HG02840 (cell line): ENCODE results near the gene LENG9.
"Not testable (repeated sequence)": the region's sequence is repeated elsewhere in the genome, so short reads cannot be mapped to it uniquely, and the experiment has no call there.

ENCODE experiments used
- ATAC-seq: cut with Tn5 transposase; IDR thresholded peaks from one replicate; pipeline ENCODE4 v1.9.1; 2021; ENCODE audit warnings: mild to moderate bottlenecking, moderate library complexity, moderate number of reproducible peaks; ENCODE audit not compliant: unreplicated experiment, low FRiP score

Gene LENG9

DNA sequence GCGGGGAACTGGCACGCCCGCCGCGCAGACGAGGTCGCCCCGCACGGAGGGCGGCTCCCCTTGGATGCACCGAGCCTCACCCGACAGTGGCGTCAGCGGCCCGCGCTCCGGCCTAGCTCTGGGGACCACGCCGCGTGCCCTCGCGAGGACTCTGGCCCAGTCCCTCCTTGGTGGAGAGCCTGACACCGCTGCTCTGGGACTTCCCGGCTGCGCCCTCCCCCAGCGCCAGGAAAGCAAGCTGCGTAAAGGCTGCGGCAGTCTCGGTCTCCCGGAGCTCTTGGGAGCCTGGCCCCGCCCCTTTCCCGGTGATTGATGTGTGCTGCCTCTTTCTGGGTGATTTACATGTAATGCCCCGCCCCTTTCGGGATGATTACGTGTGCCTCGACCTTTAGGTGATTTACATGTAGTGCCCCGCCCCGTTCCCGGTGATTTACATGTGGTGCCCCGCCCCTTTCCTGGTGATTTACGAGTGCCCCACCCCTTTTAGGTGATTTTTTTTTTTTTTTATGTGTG is at the start of gene LENG9:
TSS of gene LENG9 (minus strand) at position 248 of the 513 bp plus-strand sequence. CDS start 252 bp downstream, outside the sequence.
- ATAC-seq: peak; percentile 64

DNA sequence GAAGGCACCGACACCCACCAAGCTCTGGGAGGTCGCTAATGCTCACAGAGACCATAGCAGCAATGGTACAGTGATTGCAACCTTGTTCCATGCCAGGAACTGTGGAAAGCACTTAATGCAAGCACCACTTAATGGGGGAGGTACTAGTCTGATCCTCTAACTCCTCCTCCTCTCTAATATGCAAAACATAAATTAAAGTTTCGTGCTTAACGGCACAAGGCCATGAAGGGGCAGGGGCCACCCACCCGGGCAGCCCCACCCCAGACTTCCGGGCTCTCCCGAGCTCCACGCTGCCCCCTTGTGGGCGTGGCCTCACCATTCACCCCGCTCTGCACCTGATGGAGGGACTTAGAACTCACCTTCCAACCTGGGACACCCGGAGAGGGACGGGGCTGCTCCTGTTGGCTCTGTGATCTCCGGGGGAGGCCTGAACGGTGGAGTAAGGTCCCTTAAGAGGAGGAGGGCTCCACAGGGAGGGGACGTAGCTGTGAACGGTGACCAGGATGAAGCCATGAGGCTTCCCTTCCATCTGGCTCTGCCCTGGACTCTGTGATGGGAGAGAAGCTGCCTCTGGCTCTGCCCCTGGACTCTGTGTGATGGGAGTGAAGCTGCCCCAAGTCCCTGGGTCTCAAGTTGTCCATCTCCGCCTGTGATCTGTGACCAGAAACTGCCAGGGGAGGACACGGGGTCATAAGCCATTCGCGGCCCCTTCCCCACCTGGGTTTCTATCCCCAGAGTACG is 45.8 kb upstream of the LENG9 start:
- ATAC-seq: not testable (repeated sequence)

DNA sequence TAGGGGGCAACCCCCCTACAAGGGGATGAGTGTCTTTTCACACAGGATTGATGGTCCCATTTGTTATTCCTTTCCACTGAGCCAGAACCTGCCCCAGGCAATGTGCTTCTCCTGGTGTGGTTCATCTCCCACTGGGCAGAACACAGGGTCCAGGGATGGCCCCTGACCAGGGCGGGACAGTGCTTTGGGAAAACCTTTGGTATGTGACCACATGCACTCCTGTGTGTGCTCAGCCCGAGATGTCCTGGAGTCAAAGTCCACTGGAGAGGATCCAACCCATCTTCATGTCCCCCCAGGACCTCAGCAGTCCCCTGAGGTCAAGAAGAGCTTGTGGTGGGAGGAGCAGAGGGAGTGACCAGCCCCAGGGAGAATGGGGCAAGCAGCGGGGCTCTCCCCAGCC is 44.9 kb upstream of the LENG9 start:
- not testable (repeated sequence) for ATAC-seq

DNA sequence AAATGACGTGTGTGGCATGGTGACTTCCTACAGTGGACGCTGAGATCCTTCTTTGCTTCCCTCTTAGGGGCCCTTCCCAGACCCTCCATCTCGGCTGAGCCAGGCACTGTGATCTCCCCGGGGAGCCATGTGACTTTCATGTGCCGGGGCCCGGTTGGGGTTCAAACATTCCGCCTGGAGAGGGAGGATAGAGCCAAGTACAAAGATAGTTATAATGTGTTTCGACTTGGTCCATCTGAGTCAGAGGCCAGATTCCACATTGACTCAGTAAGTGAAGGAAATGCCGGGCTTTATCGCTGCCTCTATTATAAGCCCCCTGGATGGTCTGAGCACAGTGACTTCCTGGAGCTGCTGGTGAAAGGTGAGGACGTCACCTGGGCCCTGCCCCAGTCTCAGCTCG is 44.2 kb upstream of the LENG9 start:
- no peak for ATAC-seq

DNA sequence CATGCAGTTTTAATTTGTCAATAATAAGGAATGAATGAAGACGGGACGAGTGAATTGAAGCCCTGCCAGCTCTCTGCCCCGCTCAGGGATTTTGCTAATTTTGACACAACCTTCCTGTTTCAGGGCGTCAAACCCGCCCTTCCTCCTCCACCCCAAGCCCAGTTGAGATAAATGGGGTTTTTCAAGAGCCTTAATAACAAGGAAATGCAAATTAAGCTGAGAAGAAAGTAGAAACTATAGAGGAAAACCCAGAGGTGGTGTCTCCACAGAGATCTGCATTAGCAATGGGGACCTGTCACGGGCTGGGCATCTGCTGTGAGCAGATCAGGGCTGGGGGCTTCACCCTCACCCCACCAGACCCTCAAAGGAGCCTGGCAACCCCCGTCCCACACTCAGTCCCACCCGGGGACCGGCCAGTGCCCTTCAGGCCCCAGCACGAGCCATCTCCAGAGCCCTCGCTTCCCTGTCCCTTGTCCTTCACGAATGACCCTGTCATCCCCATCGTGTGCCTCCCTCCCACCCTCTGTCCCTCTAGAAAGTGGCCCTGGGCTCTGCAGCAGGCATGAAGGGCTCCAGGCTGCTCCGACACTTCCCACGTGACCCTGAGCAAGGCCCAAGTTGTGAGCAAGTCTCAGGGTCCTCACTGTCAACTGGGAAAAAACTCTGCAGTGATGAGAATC is 43.6 kb upstream of the LENG9 start:
- ATAC-seq: not testable (repeated sequence)

DNA sequence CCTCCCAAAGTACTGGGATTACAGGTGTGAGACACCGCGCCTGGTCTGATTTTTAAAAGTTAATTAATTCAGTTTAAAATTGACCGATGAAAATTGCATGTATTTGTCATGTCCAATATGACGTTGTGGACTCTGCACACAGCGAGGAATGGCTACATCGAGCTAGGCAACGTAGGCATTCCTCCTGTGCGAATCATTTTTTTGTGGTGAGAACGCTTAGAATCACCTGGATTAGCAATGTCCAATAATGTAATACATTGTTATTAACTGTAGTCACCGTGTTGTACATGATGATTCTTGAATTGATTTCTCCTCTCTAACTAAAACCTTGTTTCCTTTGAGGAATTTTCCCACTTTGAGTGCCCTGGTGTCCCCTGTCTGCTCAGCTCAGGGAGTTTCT is 42.5 kb upstream of the LENG9 start:
- ATAC-seq: no peak

DNA sequence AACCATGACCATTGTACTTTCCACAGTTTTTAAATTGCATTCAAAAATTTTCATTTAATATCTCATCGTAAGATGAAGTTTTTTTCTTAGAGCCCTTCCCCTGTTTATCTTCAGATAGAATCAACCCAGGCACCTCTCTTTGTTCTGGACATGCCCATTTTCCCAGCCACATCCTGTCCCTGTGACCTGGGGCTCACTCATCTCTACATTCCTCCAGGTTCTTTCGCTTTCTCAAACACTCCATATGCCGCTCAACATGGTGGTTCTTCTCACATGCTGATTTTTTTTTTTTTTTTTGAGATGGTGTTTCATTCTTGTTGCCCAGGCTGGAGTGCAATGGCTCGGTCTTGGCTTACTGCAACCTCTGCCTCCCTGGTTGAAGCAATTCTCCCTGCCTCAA is 42.0 kb upstream of the LENG9 start:
- not testable (repeated sequence) for ATAC-seq

DNA sequence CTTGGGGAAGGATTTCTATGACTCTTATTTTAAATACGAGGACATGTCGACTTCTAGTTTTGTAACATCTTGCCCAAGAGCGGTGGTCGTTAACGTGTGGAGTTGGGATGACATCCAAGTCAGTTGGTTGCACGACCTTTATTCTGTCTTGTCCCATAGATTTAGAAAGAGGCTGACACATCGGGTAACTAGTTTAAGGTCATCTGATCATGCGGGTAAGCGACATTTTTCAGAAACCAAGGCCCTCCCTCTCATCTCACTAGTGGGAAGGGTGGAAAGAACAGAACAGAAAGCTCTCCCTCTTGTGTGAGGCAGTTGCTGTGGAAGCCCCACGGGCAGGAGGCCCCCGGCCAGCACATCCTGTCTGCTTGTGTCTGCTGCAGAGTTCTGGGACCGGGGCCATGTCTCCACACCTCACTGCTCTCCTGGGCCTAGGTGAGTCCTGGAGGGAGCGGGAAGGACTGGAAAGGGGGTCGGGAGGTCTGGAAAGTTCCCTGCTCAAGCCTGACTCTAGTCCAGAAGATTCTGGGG is 39.0 kb upstream of the LENG9 start, which contains the start of gene LAIR2:
TSS of gene LAIR2 (plus strand) at position 314 of the 531 bp plus-strand sequence. CDS start at position 402, 88 bp downstream.
- no peak for ATAC-seq

DNA sequence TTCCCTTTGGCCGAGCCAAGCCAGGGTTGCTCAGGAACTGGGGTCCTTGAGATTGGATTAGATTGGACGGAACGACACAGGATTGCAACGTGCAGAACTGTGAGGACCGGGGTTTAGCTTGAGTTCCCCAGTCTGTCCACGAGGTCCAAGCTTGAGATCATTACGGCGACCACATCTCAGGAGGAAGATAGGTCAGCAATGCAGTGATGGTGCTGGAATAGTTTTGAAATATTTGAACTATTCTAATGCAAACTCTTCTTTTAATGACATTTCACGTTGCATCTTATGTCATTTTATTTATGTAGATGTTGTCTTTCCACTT is 34.8 kb upstream of the LENG9 start:
- not testable (repeated sequence) for ATAC-seq

DNA sequence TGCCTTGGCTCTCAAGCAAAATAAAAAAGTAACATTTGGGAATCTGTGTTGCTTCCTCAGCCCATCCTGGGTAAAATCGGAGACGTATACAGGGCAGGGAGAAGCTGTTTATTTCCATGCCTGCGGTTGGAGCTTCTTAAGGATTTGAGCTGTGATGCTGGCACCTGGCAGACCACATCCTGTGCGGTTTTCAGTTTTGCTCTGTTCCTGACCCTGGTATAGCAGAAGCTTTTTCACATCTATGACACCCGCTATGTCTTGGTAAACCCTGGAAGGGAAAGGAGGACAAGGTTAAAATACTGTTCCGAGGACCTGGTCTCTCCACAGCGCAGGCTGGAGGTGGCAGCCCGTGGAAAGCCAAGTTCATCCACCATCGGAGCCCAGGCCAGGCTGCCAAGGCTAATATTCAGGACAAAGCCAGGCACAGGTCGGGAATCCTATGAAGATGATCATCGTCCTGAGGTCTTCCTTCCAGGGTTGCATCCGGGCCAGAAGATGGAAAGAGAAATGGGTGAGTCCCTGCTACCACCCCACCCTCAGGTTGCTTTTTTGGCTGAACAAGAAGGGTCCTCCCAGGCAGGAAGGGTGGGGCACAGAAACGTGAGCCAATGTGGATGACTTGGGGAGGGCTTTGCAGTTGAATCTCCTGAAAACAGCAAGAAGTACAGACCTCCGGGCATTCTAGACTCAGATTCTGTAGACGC is 34.3 kb upstream of the LENG9 start:
- not testable (repeated sequence) for ATAC-seq

DNA sequence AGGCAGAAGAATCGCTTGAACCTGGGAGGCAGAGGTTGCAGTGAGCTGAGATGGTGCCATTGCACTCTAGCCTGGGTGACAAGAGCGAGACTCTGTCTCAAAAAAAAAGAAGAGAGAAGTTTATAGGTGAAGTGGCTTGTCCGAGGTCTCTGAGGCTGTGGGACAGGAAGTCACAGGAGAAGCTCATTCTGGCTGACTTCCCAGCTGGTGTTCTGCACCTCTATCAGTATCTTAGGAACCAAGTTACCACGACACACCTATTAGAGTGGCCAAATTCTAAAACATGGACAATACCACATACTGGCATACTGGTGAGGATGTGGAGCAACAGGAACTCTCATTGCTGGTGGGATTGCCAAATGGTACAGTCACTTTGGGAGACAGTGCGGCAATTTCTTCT is 31.7 kb upstream of the LENG9 start:
- not testable (repeated sequence) for ATAC-seq

DNA sequence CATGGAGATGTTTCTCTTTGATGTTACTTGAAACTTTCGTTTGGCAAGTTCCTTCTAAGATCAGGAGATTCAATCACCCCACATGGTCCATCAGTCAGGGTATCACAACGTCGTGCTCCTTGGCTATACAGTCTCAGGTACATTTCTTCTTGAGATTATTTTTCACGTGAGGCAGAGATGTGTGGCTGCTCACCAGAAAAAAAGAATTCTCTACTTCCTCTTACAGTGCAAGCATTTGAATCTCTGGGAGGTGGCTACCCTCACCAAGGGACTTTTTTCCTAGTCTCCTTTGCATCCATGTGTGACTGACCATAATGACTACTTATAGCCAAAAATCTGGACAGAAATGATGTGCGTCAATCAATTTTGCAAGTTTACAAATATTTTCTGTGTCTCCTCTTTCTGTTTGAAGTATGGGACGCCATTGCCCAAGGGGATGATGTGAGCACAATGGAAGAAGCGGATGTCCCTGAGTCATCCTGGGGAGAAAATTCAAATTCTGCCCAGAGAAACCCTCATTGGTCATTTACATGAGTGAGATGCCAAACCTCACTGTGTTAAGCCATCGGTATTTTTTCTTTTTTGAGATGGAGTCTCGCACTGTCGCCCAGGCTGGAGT is 30.5 kb upstream of the LENG9 start:
- ATAC-seq: no peak

DNA sequence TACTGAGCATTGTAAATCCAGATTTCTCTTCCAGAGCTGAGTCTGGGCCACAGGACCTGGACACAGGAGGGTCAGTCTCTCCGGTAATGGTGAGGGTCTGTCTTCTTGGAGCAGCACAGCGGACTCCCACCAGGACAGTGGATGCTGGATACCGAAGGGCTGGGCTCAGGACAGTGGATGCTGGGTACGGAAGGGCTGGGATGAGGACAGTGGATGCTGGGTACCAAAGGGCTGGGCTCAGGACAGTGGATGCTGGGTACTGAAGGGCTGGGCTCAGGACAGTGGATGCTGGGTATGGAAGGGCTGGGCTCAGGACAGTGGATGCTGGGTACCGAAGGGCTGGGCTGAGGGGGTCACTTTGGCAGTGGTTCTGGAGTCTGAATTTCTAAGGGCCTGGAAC is 29.5 kb upstream of the LENG9 start:
- not testable (repeated sequence) for ATAC-seq

DNA sequence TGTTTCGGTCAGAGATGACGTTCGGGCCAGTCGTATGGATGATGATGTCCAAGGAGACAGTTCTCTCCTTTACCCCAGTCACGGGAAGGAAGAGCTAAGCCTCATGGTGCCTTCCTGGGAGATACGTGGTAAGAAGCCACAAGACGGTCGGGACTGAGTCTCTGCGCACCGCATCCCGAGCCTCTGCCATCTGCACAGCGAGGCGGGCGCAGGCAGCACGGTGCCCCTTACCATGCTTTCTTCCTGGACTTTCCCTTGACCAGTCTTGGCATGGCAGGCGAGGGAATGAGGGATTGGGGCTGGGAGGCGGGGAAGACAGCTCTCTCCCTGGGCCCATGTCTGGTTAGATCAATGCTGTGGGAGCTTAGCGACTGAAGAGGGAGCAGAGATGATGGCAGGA is 29.0 kb upstream of the LENG9 start:
- ATAC-seq: no peak

DNA sequence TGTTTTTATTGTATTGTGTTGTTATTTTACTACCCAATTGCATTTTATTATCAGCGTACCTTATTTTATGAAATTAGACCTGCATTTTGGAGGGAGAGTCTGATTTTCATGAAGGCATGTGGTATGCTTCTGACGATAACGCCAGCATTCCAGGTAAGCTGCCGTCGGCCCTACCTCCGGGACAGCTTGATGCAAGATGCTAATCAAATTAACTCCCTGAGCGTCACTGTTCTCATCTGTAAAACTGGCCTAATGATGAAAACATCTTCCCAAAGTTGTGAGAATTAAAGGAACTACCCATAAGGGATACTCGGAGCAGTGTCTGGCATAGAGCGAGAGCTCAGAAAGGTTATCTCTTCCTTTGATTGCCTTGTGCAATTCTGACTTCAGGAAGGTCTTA is 26.2 kb upstream of the LENG9 start:
- no peak for ATAC-seq

DNA sequence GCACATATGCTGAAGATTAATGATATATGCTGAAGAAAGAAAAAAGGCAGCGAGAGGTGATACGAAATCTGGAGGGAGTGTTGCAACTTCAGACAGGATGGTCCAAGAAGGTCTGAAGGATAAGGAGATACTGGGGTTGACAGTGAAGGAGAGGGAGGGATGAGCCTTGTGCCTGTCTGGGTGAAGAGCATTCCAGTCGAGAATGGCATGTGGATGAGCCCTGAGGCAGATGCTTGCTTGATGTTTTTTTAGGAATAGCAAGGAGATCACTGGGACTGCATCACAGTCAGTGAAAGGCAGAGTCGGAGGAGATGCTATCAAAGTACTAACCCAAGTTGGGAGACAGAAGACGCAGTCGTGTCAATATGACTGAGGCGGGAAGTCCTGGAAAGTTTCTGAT is 25.8 kb upstream of the LENG9 start:
- no peak for ATAC-seq

DNA sequence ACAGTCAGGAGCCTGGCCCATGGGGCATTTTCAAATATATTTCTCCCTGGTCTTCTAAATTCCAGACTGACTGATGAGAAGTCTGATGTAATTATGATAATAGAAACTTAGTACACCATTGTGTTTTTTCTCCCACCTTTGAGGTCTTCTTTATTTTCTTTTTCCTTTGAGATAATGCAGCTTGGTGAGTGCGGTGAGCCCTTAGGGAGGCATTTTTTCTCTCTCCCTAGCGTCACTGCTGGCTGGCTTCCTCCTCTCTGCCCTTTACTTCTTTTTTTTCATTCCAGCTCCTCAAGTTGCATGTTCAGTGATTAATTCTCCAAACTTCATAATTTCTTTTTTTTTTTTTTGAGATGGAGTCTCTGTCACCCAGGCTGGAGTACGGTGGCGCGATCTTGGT is 22.3 kb upstream of the LENG9 start:
- ATAC-seq: no peak

DNA sequence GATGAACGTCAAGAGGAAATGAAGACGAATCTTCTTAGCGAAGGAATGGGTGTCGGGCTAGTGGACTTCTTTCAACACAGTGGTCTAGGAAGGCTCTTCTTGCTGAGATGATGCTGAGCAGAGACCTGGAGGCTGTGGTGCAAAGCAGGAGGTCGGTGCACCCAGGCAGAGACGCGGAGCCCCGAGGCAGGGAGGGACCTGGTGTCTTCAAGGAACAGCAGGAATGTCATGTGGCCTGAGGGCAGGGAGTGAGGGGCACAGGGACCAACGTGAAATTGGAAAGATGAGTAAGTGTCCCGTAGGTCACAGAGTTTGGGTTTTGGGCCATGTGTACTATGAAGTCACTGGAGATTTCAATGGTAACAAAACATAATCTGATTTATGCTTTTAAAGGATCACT is 20.9 kb upstream of the LENG9 start:
- no peak for ATAC-seq

DNA sequence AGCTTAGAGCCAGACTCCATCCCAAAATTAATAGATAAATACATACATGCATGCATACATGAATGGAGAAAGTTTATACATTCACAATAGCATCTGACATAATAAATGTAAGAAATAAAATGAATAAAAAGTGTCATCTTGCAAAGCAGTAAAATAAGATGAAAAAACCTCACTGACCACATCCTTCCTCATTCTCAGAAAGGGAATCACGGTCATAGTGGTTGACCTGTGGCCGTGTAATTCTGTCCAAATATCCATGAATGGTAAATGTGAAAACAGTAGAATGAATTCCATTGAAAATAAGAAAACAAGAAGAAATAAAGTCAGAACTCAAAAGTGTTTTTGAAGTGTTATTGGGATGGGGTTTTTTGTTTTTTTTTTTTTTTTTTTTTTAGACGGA is 19.3 kb upstream of the LENG9 start:
- ATAC-seq: no peak

DNA sequence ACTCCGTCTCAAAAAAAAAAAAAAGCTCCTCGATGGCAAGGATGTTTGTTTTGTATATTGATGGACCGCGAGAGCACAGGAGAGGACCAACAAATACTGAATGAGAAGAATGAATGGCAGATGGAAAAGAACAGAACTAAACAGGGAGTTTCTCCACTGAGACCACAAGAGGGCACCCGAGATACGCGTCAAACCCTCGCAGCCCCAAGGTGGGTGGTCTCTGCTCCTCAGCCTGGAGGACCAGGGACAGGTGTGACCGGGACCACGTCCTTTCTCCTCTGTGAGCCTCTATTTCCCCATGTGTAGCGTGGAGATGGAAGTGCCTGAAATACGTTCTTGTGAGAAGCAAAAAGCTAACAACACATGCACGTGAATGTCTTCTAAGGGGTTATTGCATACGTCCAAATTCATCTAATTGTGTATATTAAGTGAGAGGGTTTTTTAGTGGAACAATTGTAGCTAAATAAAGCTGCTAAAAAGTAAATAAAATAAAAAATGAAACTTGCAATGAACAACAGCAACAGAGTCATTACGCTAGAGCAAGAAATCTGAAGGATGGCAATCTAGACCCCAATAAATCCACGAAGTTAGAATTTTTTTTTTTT is 17.9 kb upstream of the LENG9 start:
- ATAC-seq: no peak
